HG03520 (cell line): Measurements from ENCODE around the gene HPN.
"Not testable (repeated sequence)": the region's sequence is repeated elsewhere in the genome, so short reads cannot be mapped to it uniquely, and the experiment has no call there.

ENCODE experiments used
- ATAC-seq: cut with Tn5 transposase; IDR thresholded peaks from one replicate; pipeline ENCODE4 v1.9.1; 2021; ENCODE audit warnings: mild to moderate bottlenecking, moderate library complexity; ENCODE audit not compliant: unreplicated experiment

Gene HPN

GRCh38 chr19:35027009-35027408 is 14.5 kb upstream of the HPN start:
- no peak for ATAC-seq

- no peak for ATAC-seq
Observed at GRCh38 chr19:35027851-35028599, 13.5 kb upstream of the HPN start.

- not testable (repeated sequence) for ATAC-seq
Observed at GRCh38 chr19:35028600-35028885, 13.0 kb upstream of the HPN start.

- ATAC-seq: not testable (repeated sequence)
Observed at GRCh38 chr19:35029275-35029736, 12.2 kb upstream of the HPN start.

GRCh38 chr19:35029737-35030256 is 11.7 kb upstream of the HPN start:
- no peak for ATAC-seq

- ATAC-seq: no peak
Observed at GRCh38 chr19:35030257-35031071, 11.1 kb upstream of the HPN start, which contains the start of gene SCN1B. SCN1B (plus strand) TSS chr19:35030470; CDS start chr19:35030821, 351 bp downstream.

GRCh38 chr19:35031072-35031881 is 10.2 kb upstream of the HPN start:
- no peak for ATAC-seq

GRCh38 chr19:35032356-35032865 is 9.1 kb upstream of the HPN start:
- no peak for ATAC-seq

- ATAC-seq: no peak
Observed at GRCh38 chr19:35033067-35034004, 8.2 kb upstream of the HPN start.

GRCh38 chr19:35034005-35034502 is 7.5 kb upstream of the HPN start:
- ATAC-seq: no peak

GRCh38 chr19:35034588-35035382 is 6.7 kb upstream of the HPN start:
- ATAC-seq: no peak

GRCh38 chr19:35037716-35038622 is 3.6 kb upstream of the HPN start:
- no peak for ATAC-seq

- ATAC-seq: no peak
Observed at GRCh38 chr19:35038623-35039512, 2.7 kb upstream of the HPN start.

- ATAC-seq: no peak
Observed at GRCh38 chr19:35039881-35040825, 1.4 kb upstream of the HPN start.

GRCh38 chr19:35040826-35041547 is 534 bp upstream of the HPN start:
- no peak for ATAC-seq
